ENCODE results near the gene APOBEC2.
A peak's percentile ranks its signal among the peaks of the same experiment; 100 is the strongest.

Gene APOBEC2

GRCh38 chr6:41066867-41067304 lies 13.9 kb downstream of the APOBEC2 start:
- peak; percentile 23 for ATAC-seq
- no peak for TF ChIP-seq BACH2 (CRISPR knock-in tag; IDR thresholded peaks at IDR 0.05; ENCODE audit: borderline replicate concordance)
- TF ChIP-seq ZNF70 (CRISPR knock-in tag; IDR thresholded peaks at IDR 0.05): no peak
- no peak for TF ChIP-seq SNAI2 (CRISPR knock-in tag; IDR thresholded peaks at IDR 0.05)
- TF ChIP-seq, protein P1, sequence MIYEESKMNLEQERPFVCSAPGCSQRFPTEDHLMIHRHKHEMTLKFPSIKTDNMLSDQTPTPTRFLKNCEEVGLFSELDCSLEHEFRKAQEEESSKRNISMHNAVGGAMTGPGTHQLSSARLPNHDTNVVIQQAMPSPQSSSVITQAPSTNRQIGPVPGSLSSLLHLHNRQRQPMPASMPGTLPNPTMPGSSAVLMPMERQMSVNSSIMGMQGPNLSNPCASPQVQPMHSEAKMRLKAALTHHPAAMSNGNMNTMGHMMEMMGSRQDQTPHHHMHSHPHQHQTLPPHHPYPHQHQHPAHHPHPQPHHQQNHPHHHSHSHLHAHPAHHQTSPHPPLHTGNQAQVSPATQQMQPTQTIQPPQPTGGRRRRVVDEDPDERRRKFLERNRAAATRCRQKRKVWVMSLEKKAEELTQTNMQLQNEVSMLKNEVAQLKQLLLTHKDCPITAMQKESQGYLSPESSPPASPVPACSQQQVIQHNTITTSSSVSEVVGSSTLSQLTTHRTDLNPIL (CRISPR knock-in tag; IDR thresholded peaks at IDR 0.05; ENCODE audit: low read depth): no peak
- TF ChIP-seq ZFP3 (CRISPR knock-in tag; IDR thresholded peaks at IDR 0.05): no peak
- TF ChIP-seq POU6F1 (CRISPR knock-in tag; IDR thresholded peaks at IDR 0.05; ENCODE audit: borderline replicate concordance, low read depth): no peak
- TF ChIP-seq GLIS3 (CRISPR knock-in tag; IDR thresholded peaks at IDR 0.05): no peak
- no peak for TF ChIP-seq ARNTL (CRISPR knock-in tag; IDR thresholded peaks at IDR 0.05; ENCODE audit: borderline replicate concordance, low read depth)
- TF ChIP-seq ZFP30 (CRISPR knock-in tag; IDR thresholded peaks at IDR 0.05): no peak

DNA sequence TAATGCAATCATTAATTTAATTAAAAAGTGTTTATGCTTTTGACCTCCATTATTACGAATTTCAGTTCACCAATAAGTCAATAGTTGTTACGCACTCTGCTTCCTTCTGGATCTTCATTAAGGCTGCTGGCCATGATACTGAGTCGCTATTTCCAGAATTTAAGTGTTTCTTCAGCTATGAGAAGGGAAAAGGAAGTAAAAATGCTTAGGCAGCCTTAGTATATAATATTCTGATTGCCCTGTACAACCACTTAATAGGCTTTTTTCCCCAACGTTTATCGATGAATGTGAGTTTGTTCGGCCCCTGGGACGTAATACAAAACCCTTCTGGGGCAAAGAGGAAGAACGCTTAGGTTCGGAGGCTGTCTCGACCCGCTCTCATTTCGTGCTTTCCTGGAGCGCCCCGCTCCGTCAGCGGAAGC lies 18.5 kb downstream of the APOBEC2 start:
- TF ChIP-seq SNAI2 (CRISPR knock-in tag; IDR thresholded peaks at IDR 0.05) (no peak), ZNF8 (CRISPR knock-in tag; IDR thresholded peaks at IDR 0.05) (no peak), TCF4 (CRISPR knock-in tag; IDR thresholded peaks at IDR 0.05; ENCODE audit: borderline replicate concordance) (no peak), ZC3H10 (CRISPR knock-in tag; IDR thresholded peaks at IDR 0.05) (no peak), ARNTL (CRISPR knock-in tag; IDR thresholded peaks at IDR 0.05; ENCODE audit: borderline replicate concordance, low read depth) (no peak), RARB (CRISPR knock-in tag; IDR thresholded peaks at IDR 0.05) (no peak), GLIS3 (CRISPR knock-in tag; IDR thresholded peaks at IDR 0.05) (no peak), ZFP30 (CRISPR knock-in tag; IDR thresholded peaks at IDR 0.05) (no peak), PPARA (CRISPR knock-in tag; IDR thresholded peaks at IDR 0.05; ENCODE audit: borderline replicate concordance) (no peak), ZNF70 (CRISPR knock-in tag; IDR thresholded peaks at IDR 0.05) (no peak), OSR1 (CRISPR knock-in tag; IDR thresholded peaks at IDR 0.05) (no peak), ZNF565 (CRISPR knock-in tag; conservative IDR thresholded peaks at IDR 0.05; ENCODE audit: low read depth) (no peak), POU6F1 (CRISPR knock-in tag; IDR thresholded peaks at IDR 0.05; ENCODE audit: borderline replicate concordance, low read depth) (no peak), ZFP3 (CRISPR knock-in tag; IDR thresholded peaks at IDR 0.05) (no peak), ISL1 (CRISPR knock-in tag; IDR thresholded peaks at IDR 0.05) (no peak)
- TF ChIP-seq, protein P1 (CRISPR knock-in tag; IDR thresholded peaks at IDR 0.05; ENCODE audit: low read depth): no peak
- no peak for ATAC-seq

DNA sequence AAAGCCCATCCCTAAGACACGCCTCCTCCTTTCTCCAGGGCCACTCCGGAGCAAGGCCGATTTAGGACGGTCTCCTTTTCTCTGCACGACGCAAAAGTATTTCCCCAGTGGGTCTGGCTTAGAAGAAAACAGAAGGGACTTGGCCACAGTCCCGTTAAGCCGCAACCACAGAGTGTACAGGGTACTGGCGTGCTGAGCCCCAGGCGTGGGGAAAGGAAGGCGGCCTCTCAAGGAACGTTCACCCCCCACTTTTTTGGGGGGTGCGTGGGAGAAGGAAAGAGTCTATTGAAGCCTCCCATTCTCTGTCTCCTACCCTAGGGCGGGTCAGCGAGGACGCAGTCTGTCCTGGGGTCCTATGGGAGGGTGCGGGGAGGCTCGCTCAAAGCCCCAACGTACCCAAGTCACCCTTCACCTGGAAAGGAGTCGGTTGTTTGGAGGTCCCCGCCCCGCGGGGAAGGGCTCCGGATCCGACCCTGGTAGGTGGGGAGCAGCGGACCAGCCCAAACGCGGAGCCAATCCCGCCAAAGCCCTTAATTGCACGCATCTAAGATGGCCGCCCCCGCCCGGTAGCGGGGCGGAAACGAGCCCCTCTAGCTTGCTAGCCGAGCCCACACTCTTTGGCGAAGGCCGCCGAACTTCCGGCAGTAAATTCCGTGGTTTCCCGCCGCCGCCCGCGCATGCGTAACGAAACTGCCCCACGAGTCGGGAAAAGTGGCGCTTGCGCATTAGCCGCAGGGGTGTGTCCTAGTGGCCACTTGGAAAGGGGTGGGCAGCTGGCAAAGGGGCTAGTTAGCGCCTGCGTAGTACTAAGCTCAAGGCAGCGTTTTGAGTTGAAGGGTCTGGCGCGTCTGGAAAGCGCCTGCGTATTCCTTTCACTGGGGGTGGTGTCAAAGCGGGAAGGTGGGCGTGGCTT lies 19.2 kb downstream of the APOBEC2 start, which contains the start of gene OARD1:
Gene OARD1 (minus strand): TSS at position 434 of the 913 bp plus-strand sequence. CDS start 722 bp downstream, outside the sequence.
- peak; percentile 87 for ATAC-seq
- TF ChIP-seq ZFP30 (CRISPR knock-in tag; IDR thresholded peaks at IDR 0.05): no peak
- TF ChIP-seq ARNTL (CRISPR knock-in tag; IDR thresholded peaks at IDR 0.05; ENCODE audit: borderline replicate concordance, low read depth): no peak
- no peak for TF ChIP-seq TCF4 (CRISPR knock-in tag; IDR thresholded peaks at IDR 0.05; ENCODE audit: borderline replicate concordance)
- TF ChIP-seq ESRRG (CRISPR knock-in tag; IDR thresholded peaks at IDR 0.05): no peak
- no peak for TF ChIP-seq POU6F1 (CRISPR knock-in tag; IDR thresholded peaks at IDR 0.05; ENCODE audit: borderline replicate concordance, low read depth)
- TF ChIP-seq ZNF8 (CRISPR knock-in tag; IDR thresholded peaks at IDR 0.05): no peak
- TF ChIP-seq TSHZ2 (CRISPR knock-in tag; IDR thresholded peaks at IDR 0.05): no peak
- no peak for TF ChIP-seq SNAI2 (CRISPR knock-in tag; IDR thresholded peaks at IDR 0.05)
- TF ChIP-seq, protein P2, sequence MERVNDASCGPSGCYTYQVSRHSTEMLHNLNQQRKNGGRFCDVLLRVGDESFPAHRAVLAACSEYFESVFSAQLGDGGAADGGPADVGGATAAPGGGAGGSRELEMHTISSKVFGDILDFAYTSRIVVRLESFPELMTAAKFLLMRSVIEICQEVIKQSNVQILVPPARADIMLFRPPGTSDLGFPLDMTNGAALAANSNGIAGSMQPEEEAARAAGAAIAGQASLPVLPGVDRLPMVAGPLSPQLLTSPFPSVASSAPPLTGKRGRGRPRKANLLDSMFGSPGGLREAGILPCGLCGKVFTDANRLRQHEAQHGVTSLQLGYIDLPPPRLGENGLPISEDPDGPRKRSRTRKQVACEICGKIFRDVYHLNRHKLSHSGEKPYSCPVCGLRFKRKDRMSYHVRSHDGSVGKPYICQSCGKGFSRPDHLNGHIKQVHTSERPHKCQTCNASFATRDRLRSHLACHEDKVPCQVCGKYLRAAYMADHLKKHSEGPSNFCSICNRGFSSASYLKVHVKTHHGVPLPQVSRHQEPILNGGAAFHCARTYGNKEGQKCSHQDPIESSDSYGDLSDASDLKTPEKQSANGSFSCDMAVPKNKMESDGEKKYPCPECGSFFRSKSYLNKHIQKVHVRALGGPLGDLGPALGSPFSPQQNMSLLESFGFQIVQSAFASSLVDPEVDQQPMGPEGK (CRISPR knock-in tag; IDR thresholded peaks at IDR 0.05; ENCODE audit: borderline replicate concordance): no peak
- TF ChIP-seq ZFP3 (CRISPR knock-in tag; IDR thresholded peaks at IDR 0.05): no peak
- no peak for TF ChIP-seq CSRNP3 (CRISPR knock-in tag; IDR thresholded peaks at IDR 0.05)
